MM.1S (cell line): ENCODE results near the gene HOXD9.

Source experiments
- DNase-seq: peaks from one replicate; pipeline ENCODE4 v3.0.0-alpha.2; 2015
- H2AFZ ChIP-seq: fragments of 300-600 bp; sonication (generic); 2 replicates; pipeline ENCODE4 v1.6.0; 2016; ENCODE audit warnings: antibody characterized with exemption, low read length
- H3F3A ChIP-seq: fragments of 300-600 bp; sonication (generic); 2 replicates; pipeline ENCODE4 v1.6.1; 2016; ENCODE audit warnings: mild to moderate bottlenecking, antibody characterized with exemption, low read length, moderate library complexity, mixed read lengths; ENCODE audit not compliant: insufficient read depth
- H3K27ac ChIP-seq: fragments of 300-600 bp; sonication (generic); 2 replicates; pipeline ENCODE4 v1.5.1; 2016; ENCODE audit warnings: mild to moderate bottlenecking, low read length
- H3K27me3 ChIP-seq: fragments of 300-600 bp; sonication (generic); replicated peaks from 2 replicates; pipeline ENCODE4 v1.6.0; 2016; ENCODE audit warnings: low read length; ENCODE audit not compliant: insufficient read depth
- H3K36me3 ChIP-seq: fragments of 300-600 bp; sonication (generic); replicated peaks from 2 replicates; pipeline ENCODE4 v1.6.1; 2016; ENCODE audit warnings: mild to moderate bottlenecking, low read length, mixed read lengths; ENCODE audit not compliant: insufficient read depth
- H3K4me1 ChIP-seq: fragments of 300-600 bp; sonication (generic); 2 replicates; pipeline ENCODE4 v1.6.1; 2016; ENCODE audit warnings: low read length, mixed read lengths
- H3K4me2 ChIP-seq: fragments of 300-600 bp; sonication (generic); 2 replicates; pipeline ENCODE4 v1.6.0; 2016; ENCODE audit warnings: low read depth, low read length
- H3K4me3 ChIP-seq: fragments of 300-600 bp; sonication (generic); 2 replicates; pipeline ENCODE4 v1.5.1; 2016; ENCODE audit warnings: low read length, mixed read lengths
- H3K79me2 ChIP-seq: fragments of 300-600 bp; sonication (generic); 2 replicates; pipeline ENCODE4 v1.6.1; 2016; ENCODE audit warnings: mixed run types, low read length, mixed read lengths
- H3K9ac ChIP-seq: fragments of 300-600 bp; sonication (generic); 2 replicates; pipeline ENCODE4 v1.6.1; 2016; ENCODE audit warnings: low read length, mixed read lengths
- H3K9me2 ChIP-seq: fragments of 300-600 bp; sonication (generic); replicated peaks from 2 replicates; pipeline ENCODE4 v1.6.1; 2016; ENCODE audit warnings: mild to moderate bottlenecking, low read length, mixed read lengths; ENCODE audit not compliant: insufficient read depth
- H3K9me3 ChIP-seq: fragments of 300-600 bp; sonication (generic); replicated peaks from 2 replicates; pipeline ENCODE4 v1.6.1; 2016; ENCODE audit warnings: mild to moderate bottlenecking, low read length, mixed read lengths; ENCODE audit not compliant: insufficient read depth
- H4K20me1 ChIP-seq: fragments of 300-600 bp; sonication (generic); 2 replicates; pipeline ENCODE4 v1.6.1; 2016; ENCODE audit warnings: mild to moderate bottlenecking, low read length, moderate library complexity, mixed read lengths; ENCODE audit not compliant: insufficient read depth
- CTCF ChIP-seq: fragments of 300-600 bp; sonication (generic); IDR thresholded peaks from 2 replicates; pipeline ENCODE4 v1.5.1; 2016; ENCODE audit warnings: antibody characterized with exemption, low read length, mixed read lengths
- EZH2 ChIP-seq: fragments of 300-600 bp; sonication (generic); optimal IDR thresholded peaks from 2 replicates; pipeline ENCODE3; 2017; ENCODE audit warnings: low read depth, mild to moderate bottlenecking, antibody characterized with exemption, low read length, mixed read lengths
- EZH2phosphoT487 ChIP-seq: fragments of 300-600 bp; sonication (generic); IDR thresholded peaks from 2 replicates; pipeline ENCODE4 v1.6.1; 2018; ENCODE audit warnings: antibody characterized with exemption, low read length

HOXD9 gene

GRCh38 chr2:176136374-176137251, 14.1 kb downstream of the HOXD9 start:
- Histone ChIP-seq H3K36me3 (no peaks in the 10 kb centered on the region), H3F3A (no peaks in the 10 kb centered on the region), H4K20me1 (no peaks in the 10 kb centered on the region), H3K9me3 (no peaks in the 10 kb centered on the region), H3K27me3 (peaks cover 11% of the 10 kb centered on the region; the same call in 1 of the 2 replicates), H3K9ac (no peak overlapping the region), H3K27ac (no peak overlapping the region), H3K4me3 (no peak overlapping the region), H2AFZ (no peak overlapping the region), H3K9me2 (no peaks in the 10 kb centered on the region), H3K4me1 (peaks cover 13% of the 10 kb centered on the region), H3K4me2 (peak overlapping the region; percentile 21; the same call in 1 of the 2 replicates), H3K79me2 (no peaks in the 10 kb centered on the region)
- no peak for DNase-seq
- TF ChIP-seq EZH2phosphoT487 (no peak), EZH2 (no peak), CTCF (no peak)

GRCh38 chr2:176137252-176137580, 14.7 kb downstream of the HOXD9 start:
- no peaks in the 10 kb centered on the region for H3K79me2 ChIP-seq
- H3K4me1 ChIP-seq = peaks cover 13% of the 10 kb centered on the region
- peak overlapping the region; percentile 21; the same call in 1 of the 2 replicates for H3K4me2 ChIP-seq
- H3K27me3 ChIP-seq = peaks cover 9% of the 10 kb centered on the region; the same call in 1 of the 2 replicates
- TF ChIP-seq EZH2phosphoT487 (no peak), CTCF (no peak), EZH2 (no peak)
- no peak overlapping the region for H3K4me3 ChIP-seq
- H3K9ac ChIP-seq = no peak overlapping the region
- no peak overlapping the region for H2AFZ ChIP-seq
- no peak overlapping the region for H3K27ac ChIP-seq
- H3K9me2 ChIP-seq = no peaks in the 10 kb centered on the region
- H3K9me3 ChIP-seq = no peaks in the 10 kb centered on the region
- H4K20me1 ChIP-seq = no peaks in the 10 kb centered on the region
- DNase-seq = peak; percentile 77
- no peaks in the 10 kb centered on the region for H3F3A ChIP-seq
- H3K36me3 ChIP-seq = no peaks in the 10 kb centered on the region

GRCh38 chr2:176137906-176138305, 15.4 kb downstream of the HOXD9 start:
- Histone ChIP-seq H3K36me3 (no peaks in the 10 kb centered on the region), H3K4me1 (peaks cover 13% of the 10 kb centered on the region), H3K4me2 (no peak overlapping the region), H3K9ac (no peak overlapping the region), H3K9me3 (no peaks in the 10 kb centered on the region), H3K9me2 (no peaks in the 10 kb centered on the region), H3K79me2 (no peaks in the 10 kb centered on the region), H4K20me1 (no peaks in the 10 kb centered on the region), H2AFZ (no peak overlapping the region), H3K27me3 (peaks cover 7% of the 10 kb centered on the region; the same call in 1 of the 2 replicates), H3K27ac (no peak overlapping the region), H3F3A (no peaks in the 10 kb centered on the region), H3K4me3 (no peak overlapping the region)
- TF ChIP-seq EZH2phosphoT487 (no peak), EZH2 (no peak), CTCF (no peak)
- DNase-seq = no peak
